Esophagus mucosa (tissue), 1 donor: ENCODE results near the gene RABGAP1L. TPM values are rescaled to one million over a fixed set of nuclear protein-coding genes. Genes with fewer than 3 reads are reported as not detected.
"Not testable (repeated sequence)": the region's sequence is repeated elsewhere in the genome, so short reads cannot be mapped to it uniquely, and the experiment has no call there.

ENCODE experiments used
- ATAC-seq: fragments of 200-7000 bp; cut with Tn5 transposase; one replicate; pipeline ENCODE4 v1.9.1; 2020
- total RNA-seq: library from RNA; stranded (reverse); gene quantifications from one replicate; pipeline ENCODE4 v1.2.4, GENCODE V29; 2023
- donor health status: DM: yes; HTN: yes; CAD: no.

Gene RABGAP1L
- total RNA-seq, 1 donor from 2014 or later, result 25.3 TPM

- no peak for ATAC-seq
These were observed 523.2 kb downstream of the RABGAP1L start for GRCh38 chr1:174682419-174683008.

- no peak for ATAC-seq
These were observed 526.9 kb downstream of the RABGAP1L start for GRCh38 chr1:174686213-174686612.

GRCh38 chr1:174689524-174689923, 530.2 kb downstream of the RABGAP1L start:
- no peak for ATAC-seq

GRCh38 chr1:174690266-174690665, 530.9 kb downstream of the RABGAP1L start:
- ATAC-seq, result no peak

- no peak for ATAC-seq
These were observed 533.0 kb downstream of the RABGAP1L start for GRCh38 chr1:174692313-174692712.

- no peak for ATAC-seq
These were observed 533.8 kb downstream of the RABGAP1L start for GRCh38 chr1:174693085-174693484.

GRCh38 chr1:174693539-174693938, 534.2 kb downstream of the RABGAP1L start:
- not testable (repeated sequence) for ATAC-seq

GRCh38 chr1:174696026-174696821, 536.9 kb downstream of the RABGAP1L start:
- no peak for ATAC-seq

GRCh38 chr1:174700314-174700713, 541.0 kb downstream of the RABGAP1L start:
- ATAC-seq, result no peak

- no peak for ATAC-seq
These were observed 541.5 kb downstream of the RABGAP1L start for GRCh38 chr1:174700775-174701174.

GRCh38 chr1:174701565-174701964, 542.2 kb downstream of the RABGAP1L start:
- ATAC-seq, result no peak

- no peak for ATAC-seq
These were observed 542.7 kb downstream of the RABGAP1L start for GRCh38 chr1:174702011-174702410.

- no peak for ATAC-seq
These were observed 544.0 kb downstream of the RABGAP1L start for GRCh38 chr1:174703309-174703708.

GRCh38 chr1:174704300-174704699, 545.0 kb downstream of the RABGAP1L start:
- no peak for ATAC-seq

GRCh38 chr1:174710868-174711845, 551.8 kb downstream of the RABGAP1L start:
- ATAC-seq, result no peak

- not testable (repeated sequence) for ATAC-seq
These were observed 552.5 kb downstream of the RABGAP1L start for GRCh38 chr1:174711848-174712247.

GRCh38 chr1:174712541-174712940, 553.2 kb downstream of the RABGAP1L start:
- ATAC-seq, result no peak

- ATAC-seq, result no peak
These were observed 554.5 kb downstream of the RABGAP1L start for GRCh38 chr1:174713796-174714195.

GRCh38 chr1:174719194-174719593, 559.9 kb downstream of the RABGAP1L start:
- no peak for ATAC-seq

GRCh38 chr1:174720618-174721017, 561.3 kb downstream of the RABGAP1L start:
- ATAC-seq, result no peak

- ATAC-seq, result no peak
These were observed 561.9 kb downstream of the RABGAP1L start for GRCh38 chr1:174721246-174721645.

- no peak for ATAC-seq
These were observed 564.5 kb downstream of the RABGAP1L start for GRCh38 chr1:174723816-174724215.

- no peak for ATAC-seq
These were observed 564.9 kb downstream of the RABGAP1L start for GRCh38 chr1:174724219-174724618.
